ENCODE measurements around the gene KRTAP26-1.

- TF ChIP-seq ARNTL (CRISPR knock-in tag; IDR thresholded peaks at IDR 0.05; ENCODE audit: borderline replicate concordance, low read depth) (no peak), ZFP30 (CRISPR knock-in tag; IDR thresholded peaks at IDR 0.05) (no peak)
These were observed 28.4 kb upstream of the KRTAP26-1 start, which contains the start of gene KRTAP23-1 for GRCh38 chr21:30348506-30348905.
